DOHH2 (cell line): Measurements from ENCODE around the gene OSR1.

Source experiments
- H3F3A ChIP-seq: fragments of 200-600 bp; sonication (generic), shearing (Covaris generic); 2 replicates; pipeline ENCODE4 v1.6.0; 2016; ENCODE audit warnings: antibody characterized with exemption, mild to moderate bottlenecking; ENCODE audit not compliant: control insufficient read depth, insufficient read depth
- H3K27ac ChIP-seq: fragments of 200-600 bp; sonication (generic); 2 replicates; pipeline ENCODE4 v1.5.1; 2014; ENCODE audit warnings: low read depth, mild to moderate bottlenecking, low read length, moderate library complexity
- H3K27me3 ChIP-seq: fragments of 200-600 bp; sonication (generic); 2 replicates; pipeline ENCODE4 v1.6.1; 2014; ENCODE audit warnings: mild to moderate bottlenecking, low read length, mixed read lengths; ENCODE audit not compliant: control insufficient read depth
- H3K36me3 ChIP-seq: fragments of 200-600 bp; sonication (generic); 2 replicates; pipeline ENCODE4 v1.6.1; 2014; ENCODE audit warnings: mild to moderate bottlenecking, low read length, moderate library complexity, mixed read lengths; ENCODE audit not compliant: control insufficient read depth
- H3K4me1 ChIP-seq: fragments of 200-600 bp; sonication (generic); 2 replicates; pipeline ENCODE4 v1.6.1; 2014; ENCODE audit warnings: mild to moderate bottlenecking, low read length, mixed read lengths; ENCODE audit not compliant: control insufficient read depth
- H3K4me2 ChIP-seq: fragments of 200-600 bp; sonication (generic); 2 replicates; pipeline ENCODE4 v1.6.0; 2014; ENCODE audit warnings: mild to moderate bottlenecking, low read length, moderate library complexity
- H3K4me3 ChIP-seq: fragments of 200-600 bp; sonication (generic); 2 replicates; pipeline ENCODE4 v1.5.1; 2014; ENCODE audit warnings: mild to moderate bottlenecking, low read length, mixed read lengths
- H3K79me2 ChIP-seq: fragments of 200-600 bp; sonication (generic); 2 replicates; pipeline ENCODE4 v1.6.1; 2014; ENCODE audit warnings: mild to moderate bottlenecking, low read length, mixed read lengths; ENCODE audit not compliant: control insufficient read depth
- H3K9me2 ChIP-seq: fragments of 200-600 bp; sonication (generic); replicated peaks from 2 replicates; pipeline ENCODE4 v1.6.1; 2014; ENCODE audit warnings: mild to moderate bottlenecking, low read length, mixed read lengths; ENCODE audit not compliant: control insufficient read depth
- H3K9me3 ChIP-seq: fragments of 200-600 bp; sonication (generic); 2 replicates; pipeline ENCODE4 v1.6.1; 2014; ENCODE audit warnings: antibody characterized with exemption, low read length, mixed read lengths; ENCODE audit not compliant: control insufficient read depth, insufficient read depth
- H4K20me1 ChIP-seq: fragments of 200-600 bp; sonication (generic); 2 replicates; pipeline ENCODE4 v1.6.0; 2014; ENCODE audit warnings: low read depth, mild to moderate bottlenecking, antibody characterized with exemption, low read length, moderate library complexity; ENCODE audit not compliant: control insufficient read depth, insufficient read depth
- EZH2phosphoT487 ChIP-seq: fragments of 200-600 bp; sonication (generic); IDR thresholded peaks from 2 replicates; pipeline ENCODE4 v1.6.1; 2017; ENCODE audit warnings: borderline replicate concordance, mild to moderate bottlenecking, antibody characterized with exemption, low read length, moderate library complexity, mixed read lengths
- TF ChIP-seq, protein P1 (sequence below): fragments of 200-600 bp; sonication (generic); IDR thresholded peaks from one replicate; pipeline ENCODE4 v1.5.1; 2014; ENCODE audit warnings: antibody characterized with exemption, mild to moderate bottlenecking, low read depth, low read length; ENCODE audit not compliant: poor library complexity, severe bottlenecking

The OSR1 gene

DNA sequence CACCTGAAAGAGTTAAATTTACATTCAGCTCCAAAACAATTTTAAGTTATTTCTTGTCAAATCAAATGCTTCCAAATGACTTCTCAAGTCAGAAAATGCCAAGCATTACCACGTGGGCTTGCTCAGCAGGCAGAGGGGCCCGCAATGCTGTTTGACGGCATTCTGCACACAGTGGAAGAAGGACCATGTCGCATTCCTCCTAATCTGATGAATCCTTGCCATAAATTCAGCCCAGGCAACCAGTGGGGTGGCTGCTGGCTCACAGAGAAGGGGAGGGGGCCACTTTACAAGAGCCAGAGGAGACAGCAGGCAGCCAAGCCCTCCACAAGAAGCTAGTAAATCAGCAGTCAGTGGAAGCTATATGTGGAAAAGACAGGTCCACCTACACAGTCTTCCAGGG lies 56.7 kb downstream of the OSR1 start:
- Histone ChIP-seq H3K4me2 (no peak overlapping the region), H3K27me3 (no peaks in the 10 kb centered on the region), H3K27ac (no peak overlapping the region), H4K20me1 (no peaks in the 10 kb centered on the region), H3K4me1 (no peaks in the 10 kb centered on the region), H3K36me3 (no peaks in the 10 kb centered on the region), H3F3A (no peaks in the 10 kb centered on the region), H3K79me2 (no peaks in the 10 kb centered on the region), H3K4me3 (no peak overlapping the region), H3K9me3 (no peaks in the 10 kb centered on the region), H3K9me2 (no peaks in the 10 kb centered on the region)
- TF ChIP-seq, protein P1, sequence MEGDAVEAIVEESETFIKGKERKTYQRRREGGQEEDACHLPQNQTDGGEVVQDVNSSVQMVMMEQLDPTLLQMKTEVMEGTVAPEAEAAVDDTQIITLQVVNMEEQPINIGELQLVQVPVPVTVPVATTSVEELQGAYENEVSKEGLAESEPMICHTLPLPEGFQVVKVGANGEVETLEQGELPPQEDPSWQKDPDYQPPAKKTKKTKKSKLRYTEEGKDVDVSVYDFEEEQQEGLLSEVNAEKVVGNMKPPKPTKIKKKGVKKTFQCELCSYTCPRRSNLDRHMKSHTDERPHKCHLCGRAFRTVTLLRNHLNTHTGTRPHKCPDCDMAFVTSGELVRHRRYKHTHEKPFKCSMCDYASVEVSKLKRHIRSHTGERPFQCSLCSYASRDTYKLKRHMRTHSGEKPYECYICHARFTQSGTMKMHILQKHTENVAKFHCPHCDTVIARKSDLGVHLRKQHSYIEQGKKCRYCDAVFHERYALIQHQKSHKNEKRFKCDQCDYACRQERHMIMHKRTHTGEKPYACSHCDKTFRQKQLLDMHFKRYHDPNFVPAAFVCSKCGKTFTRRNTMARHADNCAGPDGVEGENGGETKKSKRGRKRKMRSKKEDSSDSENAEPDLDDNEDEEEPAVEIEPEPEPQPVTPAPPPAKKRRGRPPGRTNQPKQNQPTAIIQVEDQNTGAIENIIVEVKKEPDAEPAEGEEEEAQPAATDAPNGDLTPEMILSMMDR = no peak
- TF ChIP-seq EZH2phosphoT487 = no peak
